Measurements from ENCODE around the gene MICALL2.

Gene MICALL2

GRCh38 chr7:1391449-1391848, 67.8 kb downstream of the MICALL2 start:
- Histone ChIP-seq H3K79me2 (ENCODE audit: insufficient read depth, low read length) (no peaks in the 10 kb centered on the region), H4K20me1 (ENCODE audit: low read depth, low read length) (no peaks in the 10 kb centered on the region), H3K27ac (ENCODE audit: low read depth, low read length) (no peak overlapping the region), H3K9me3 (ENCODE audit: insufficient read depth, low read length) (no peaks in the 10 kb centered on the region; the same call in 1 of the 2 replicates), H3K9me2 (replicated peaks; ENCODE audit: insufficient read depth, low read length) (no peaks in the 10 kb centered on the region), H3K9ac (ENCODE audit: low read length) (no peak overlapping the region), H3K4me2 (ENCODE audit: low read depth, low read length, poor library complexity, severe bottlenecking) (no peak overlapping the region), H2AFZ (ENCODE audit: low read depth, low read length, severe bottlenecking) (no peak overlapping the region), H3K27me3 (ENCODE audit: low read length) (peaks cover 3% of the 10 kb centered on the region; the same call in 1 of the 2 replicates), H3K4me3 (ENCODE audit: insufficient read depth, low read length, poor library complexity, severe bottlenecking) (no peak overlapping the region), H3F3A (ENCODE audit: insufficient read depth) (no peaks in the 10 kb centered on the region), H3K36me3 (ENCODE audit: low read length) (no peaks in the 10 kb centered on the region)
- TF ChIP-seq EZH2phosphoT487 (conservative IDR thresholded peaks at IDR 0.05; ENCODE audit: low read length) (no peak), CTCF (IDR thresholded peaks at IDR 0.05; ENCODE audit: insufficient read depth, low read length, poor library complexity, severe bottlenecking) (no peak)

GRCh38 chr7:1388703-1389335, 70.5 kb downstream of the MICALL2 start:
- TF ChIP-seq EZH2phosphoT487 (conservative IDR thresholded peaks at IDR 0.05; ENCODE audit: low read length) (no peak), CTCF (IDR thresholded peaks at IDR 0.05; ENCODE audit: insufficient read depth, low read length, poor library complexity, severe bottlenecking) (no peak)

GRCh38 chr7:1388021-1388702, 71.1 kb downstream of the MICALL2 start:
- TF ChIP-seq EZH2phosphoT487 (conservative IDR thresholded peaks at IDR 0.05; ENCODE audit: low read length): no peak
- no peak for TF ChIP-seq CTCF (IDR thresholded peaks at IDR 0.05; ENCODE audit: insufficient read depth, low read length, poor library complexity, severe bottlenecking)
- no peak overlapping the region for H2AFZ ChIP-seq (ENCODE audit: low read depth, low read length, severe bottlenecking)
- no peaks in the 10 kb centered on the region for H3K36me3 ChIP-seq (ENCODE audit: low read length)
- H3K4me2 ChIP-seq (ENCODE audit: low read depth, low read length, poor library complexity, severe bottlenecking): no peak overlapping the region
- no peak overlapping the region for H3K27ac ChIP-seq (ENCODE audit: low read depth, low read length)
- H3K9me2 ChIP-seq (replicated peaks; ENCODE audit: insufficient read depth, low read length): no peaks in the 10 kb centered on the region
- H3K9ac ChIP-seq (ENCODE audit: low read length): no peak overlapping the region
- peaks cover 3% of the 10 kb centered on the region; the same call in 1 of the 2 replicates for H3K27me3 ChIP-seq (ENCODE audit: low read length)
- no peaks in the 10 kb centered on the region for H3F3A ChIP-seq (ENCODE audit: insufficient read depth)
- H4K20me1 ChIP-seq (ENCODE audit: low read depth, low read length): no peaks in the 10 kb centered on the region
- no peak overlapping the region for H3K4me3 ChIP-seq (ENCODE audit: insufficient read depth, low read length, poor library complexity, severe bottlenecking)
- H3K9me3 ChIP-seq (ENCODE audit: insufficient read depth, low read length): no peaks in the 10 kb centered on the region; the same call in 1 of the 2 replicates
- H3K79me2 ChIP-seq (ENCODE audit: insufficient read depth, low read length): no peaks in the 10 kb centered on the region

More at GRCh38 chr7:1388703-1389335, 70.5 kb downstream of the MICALL2 start:
- Histone ChIP-seq H3F3A (ENCODE audit: insufficient read depth) (no peaks in the 10 kb centered on the region), H3K27ac (ENCODE audit: low read depth, low read length) (no peak overlapping the region), H3K27me3 (ENCODE audit: low read length) (peaks cover 3% of the 10 kb centered on the region; the same call in 1 of the 2 replicates), H2AFZ (ENCODE audit: low read depth, low read length, severe bottlenecking) (no peak overlapping the region), H3K79me2 (ENCODE audit: insufficient read depth, low read length) (no peaks in the 10 kb centered on the region), H3K36me3 (ENCODE audit: low read length) (no peaks in the 10 kb centered on the region), H3K4me3 (ENCODE audit: insufficient read depth, low read length, poor library complexity, severe bottlenecking) (no peak overlapping the region), H4K20me1 (ENCODE audit: low read depth, low read length) (no peaks in the 10 kb centered on the region), H3K9me3 (ENCODE audit: insufficient read depth, low read length) (no peaks in the 10 kb centered on the region; the same call in 1 of the 2 replicates), H3K9ac (ENCODE audit: low read length) (no peak overlapping the region), H3K9me2 (replicated peaks; ENCODE audit: insufficient read depth, low read length) (no peaks in the 10 kb centered on the region), H3K4me2 (ENCODE audit: low read depth, low read length, poor library complexity, severe bottlenecking) (no peak overlapping the region)
